ENCODE results near the gene CDC123. TPM values are rescaled to one million over a fixed set of nuclear protein-coding genes. Genes with fewer than 3 reads are reported as not detected.
"Not testable (repeated sequence)": the region's sequence is repeated elsewhere in the genome, so short reads cannot be mapped to it uniquely, and the experiment has no call there.

Gene CDC123
- total RNA-seq, 1 experiment from 2014 or later = 138 TPM

- DNase-seq (ENCODE audit: extremely low read depth, low read depth) = no peak
Measured at GRCh38 chr10:12287772-12288171, 91.8 kb downstream of the CDC123 start.

- not testable (repeated sequence) for DNase-seq (ENCODE audit: extremely low read depth, low read depth)
Measured at GRCh38 chr10:12297784-12298183, 101.8 kb downstream of the CDC123 start.

GRCh38 chr10:12299222-12299965 is 103.4 kb downstream of the CDC123 start:
- DNase-seq (ENCODE audit: extremely low read depth, low read depth) = no peak

Other genes starting within 250 kb of the CDC123 start
- gene UPF2, start 153.4 kb upstream of the CDC123 start, total RNA-seq (2014; rRNA removed; shearing (Covaris generic)) = 8.8 and 9.7 TPM in 2 replicates
- gene DHTKD1, start 127.2 kb upstream of the CDC123 start, total RNA-seq (2014; rRNA removed; shearing (Covaris generic)) = 10.0 and 10.1 TPM in 2 replicates
- 5.7 and 8.6 TPM in 2 replicates for gene SEC61A2, start 66.5 kb upstream of the CDC123 start, total RNA-seq (2014; rRNA removed; shearing (Covaris generic))
- gene NUDT5, start 297 bp upstream of the CDC123 start, total RNA-seq (2014; rRNA removed; shearing (Covaris generic)) = 110 and 120 TPM in 2 replicates
- gene CAMK1D, start 153.4 kb downstream of the CDC123 start, total RNA-seq (2014; rRNA removed; shearing (Covaris generic)) = 0.26 and 0.42 TPM in 2 replicates